GM19328 (cell line): Measurements from ENCODE around the gene SLC12A6.
"Not testable (repeated sequence)": the region's sequence is repeated elsewhere in the genome, so short reads cannot be mapped to it uniquely, and the experiment has no call there.

Experiments used
- ATAC-seq: cut with Tn5 transposase; IDR thresholded peaks from one replicate; pipeline ENCODE4 v1.9.1; 2021; ENCODE audit warnings: mild to moderate bottlenecking, moderate library complexity; ENCODE audit not compliant: unreplicated experiment

SLC12A6 gene

GRCh38 chr15:34358367-34358766, 20.8 kb upstream of the SLC12A6 start:
- ATAC-seq: no peak

- no peak for ATAC-seq
These were observed 20.1 kb upstream of the SLC12A6 start for GRCh38 chr15:34357653-34358052.

- ATAC-seq: no peak
These were observed 17.7 kb upstream of the SLC12A6 start for GRCh38 chr15:34355241-34355640.

- no peak for ATAC-seq
These were observed 16.7 kb upstream of the SLC12A6 start for GRCh38 chr15:34354286-34354685.

- ATAC-seq: no peak
These were observed 16.0 kb upstream of the SLC12A6 start for GRCh38 chr15:34353627-34354026.

- ATAC-seq: not testable (repeated sequence)
These were observed 15.4 kb upstream of the SLC12A6 start for GRCh38 chr15:34352996-34353395.

- ATAC-seq: no peak
These were observed 12.2 kb upstream of the SLC12A6 start for GRCh38 chr15:34349769-34350168.

- no peak for ATAC-seq
These were observed 11.2 kb upstream of the SLC12A6 start for GRCh38 chr15:34348735-34349300.

GRCh38 chr15:34347951-34348638, 10.5 kb upstream of the SLC12A6 start:
- ATAC-seq: no peak

- ATAC-seq: peak; percentile 75
These were observed 5.4 kb upstream of the SLC12A6 start, which contains the start of the genes NOP10 and NUTM1 for GRCh38 chr15:34342737-34343575. Gene NOP10, minus strand, starts transcription at chr15:34343136. Its CDS starts 63 bp downstream, at chr15:34343073. Gene NUTM1, plus strand, starts transcription at chr15:34343315. Its CDS starts 382 bp downstream, at chr15:34343697.

- ATAC-seq: not testable (repeated sequence)
These were observed 4.7 kb upstream of the SLC12A6 start for GRCh38 chr15:34342213-34342736.

GRCh38 chr15:34341381-34342212, 4.0 kb upstream of the SLC12A6 start:
- no peak for ATAC-seq

GRCh38 chr15:34339946-34340345, 2.4 kb upstream of the SLC12A6 start:
- ATAC-seq: no peak

GRCh38 chr15:34338347-34338746, 766 bp upstream of the SLC12A6 start:
- no peak for ATAC-seq

- ATAC-seq: no peak
These were observed 507 bp downstream of the SLC12A6 start for GRCh38 chr15:34336991-34337556.

- ATAC-seq: no peak
These were observed 1.2 kb downstream of the SLC12A6 start for GRCh38 chr15:34336231-34336990.

- ATAC-seq: no peak
These were observed 2.2 kb downstream of the SLC12A6 start for GRCh38 chr15:34335176-34336032.

- ATAC-seq: no peak
These were observed 2.9 kb downstream of the SLC12A6 start for GRCh38 chr15:34334672-34335071.
